ENCODE measurements around the gene APOLD1.
"Not testable (repeated sequence)": the region's sequence is repeated elsewhere in the genome, so short reads cannot be mapped to it uniquely, and the experiment has no call there.

APOLD1 gene

GRCh38 chr12:12784911-12785814 lies at the start of gene APOLD1:
Gene APOLD1, plus strand, starts transcription at chr12:12785659. Its CDS starts 33 bp downstream, at chr12:12785692.
- no peak for DNase-seq (ENCODE audit: low read depth, low spot score)

GRCh38 chr12:12736759-12737676 lies 48.4 kb upstream of the APOLD1 start:
- no peak for DNase-seq (ENCODE audit: low read depth, low spot score)

- not testable (repeated sequence) for DNase-seq (ENCODE audit: low read depth, low spot score)
Observed at GRCh38 chr12:12738152-12738551, 47.3 kb upstream of the APOLD1 start.

- no peak for DNase-seq (ENCODE audit: low read depth, low spot score)
Observed at GRCh38 chr12:12741660-12742059, 43.8 kb upstream of the APOLD1 start.

- no peak for DNase-seq (ENCODE audit: low read depth, low spot score)
Observed at GRCh38 chr12:12744546-12745305, 40.7 kb upstream of the APOLD1 start.

- DNase-seq (ENCODE audit: low read depth, low spot score), result no peak
Observed at GRCh38 chr12:12745576-12746211, 39.8 kb upstream of the APOLD1 start.

GRCh38 chr12:12747278-12747677 lies 38.2 kb upstream of the APOLD1 start:
- no peak for DNase-seq (ENCODE audit: low read depth, low spot score)

GRCh38 chr12:12748044-12748443 lies 37.4 kb upstream of the APOLD1 start:
- DNase-seq (ENCODE audit: low read depth, low spot score), result no peak

GRCh38 chr12:12749433-12749832 lies 36.0 kb upstream of the APOLD1 start:
- no peak for DNase-seq (ENCODE audit: low read depth, low spot score)

GRCh38 chr12:12755923-12756322 lies 29.5 kb upstream of the APOLD1 start:
- DNase-seq (ENCODE audit: low read depth, low spot score), result no peak

GRCh38 chr12:12757121-12757520 lies 28.3 kb upstream of the APOLD1 start:
- no peak for DNase-seq (ENCODE audit: low read depth, low spot score)

- DNase-seq (ENCODE audit: low read depth, low spot score), result no peak
Observed at GRCh38 chr12:12759234-12759915, 26.1 kb upstream of the APOLD1 start.

GRCh38 chr12:12764824-12765223 lies 20.6 kb upstream of the APOLD1 start:
- no peak for DNase-seq (ENCODE audit: low read depth, low spot score)

- DNase-seq (ENCODE audit: low read depth, low spot score), result no peak
Observed at GRCh38 chr12:12770262-12770661, 15.2 kb upstream of the APOLD1 start.

- DNase-seq (ENCODE audit: low read depth, low spot score), result no peak
Observed at GRCh38 chr12:12774791-12775190, 10.7 kb upstream of the APOLD1 start.

GRCh38 chr12:12776261-12776660 lies 9.2 kb upstream of the APOLD1 start:
- DNase-seq (ENCODE audit: low read depth, low spot score), result no peak

GRCh38 chr12:12777092-12777491 lies 8.4 kb upstream of the APOLD1 start:
- DNase-seq (ENCODE audit: low read depth, low spot score), result no peak

- no peak for DNase-seq (ENCODE audit: low read depth, low spot score)
Observed at GRCh38 chr12:12779007-12779406, 6.5 kb upstream of the APOLD1 start.

GRCh38 chr12:12779529-12779928 lies 5.9 kb upstream of the APOLD1 start:
- no peak for DNase-seq (ENCODE audit: low read depth, low spot score)

- DNase-seq (ENCODE audit: low read depth, low spot score), result no peak
Observed at GRCh38 chr12:12784116-12784515, 1.3 kb upstream of the APOLD1 start.

GRCh38 chr12:12786351-12786705 lies 869 bp downstream of the APOLD1 start:
- no peak for DNase-seq (ENCODE audit: low read depth, low spot score)
